ENCODE data around the gene SIL1.
A peak's percentile ranks its signal among the peaks of the same experiment; 100 is the strongest.
"Not testable (repeated sequence)": the region's sequence is repeated elsewhere in the genome, so short reads cannot be mapped to it uniquely, and the experiment has no call there.

The SIL1 gene

GRCh38 chr5:139079225-139079990, 118.8 kb downstream of the SIL1 start:
- Mint-ChIP-seq H3K9me3 (no peaks in the 10 kb centered on the region), H3K27me3 (ENCODE audit: low read depth) (peaks cover 7% of the 10 kb centered on the region), H3K4me3 (no peak overlapping the region), H3K4me1 (ENCODE audit: low read depth) (peaks cover 1% of the 10 kb centered on the region), H3K36me3 (ENCODE audit: low read depth) (peaks cover 3% of the 10 kb centered on the region), H3K27ac (no peak overlapping the region)

GRCh38 chr5:139078345-139078744, 119.8 kb downstream of the SIL1 start:
- H3K36me3 Mint-ChIP-seq (ENCODE audit: low read depth) = peaks cover 3% of the 10 kb centered on the region
- H3K9me3 Mint-ChIP-seq = no peaks in the 10 kb centered on the region
- peaks cover 1% of the 10 kb centered on the region for H3K4me1 Mint-ChIP-seq (ENCODE audit: low read depth)
- no peak overlapping the region for H3K27ac Mint-ChIP-seq
- H3K4me3 Mint-ChIP-seq = no peak overlapping the region
- H3K27me3 Mint-ChIP-seq (ENCODE audit: low read depth) = peaks cover 7% of the 10 kb centered on the region

DNA sequence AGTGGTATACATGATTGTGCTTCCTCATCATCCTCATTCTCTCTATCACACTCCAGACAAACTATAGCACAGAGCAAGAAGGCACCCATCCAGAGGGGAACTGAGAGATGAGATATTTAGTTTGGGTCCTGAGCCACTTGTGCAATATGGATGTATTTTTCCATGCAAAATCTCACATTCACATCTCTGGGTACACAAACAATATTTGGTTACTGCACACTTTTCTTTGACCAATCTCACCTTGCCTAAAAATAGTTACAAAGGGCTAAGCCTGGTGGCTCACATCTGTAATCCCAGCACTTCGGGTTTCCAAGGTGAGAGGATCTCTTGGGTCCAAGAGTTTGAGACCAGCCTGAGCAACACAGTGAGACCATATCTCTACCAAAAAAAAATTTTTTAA, 120.3 kb downstream of the SIL1 start:
- peaks cover 3% of the 10 kb centered on the region for H3K36me3 Mint-ChIP-seq (ENCODE audit: low read depth)
- H3K9me3 Mint-ChIP-seq = no peaks in the 10 kb centered on the region
- H3K4me3 Mint-ChIP-seq = no peak overlapping the region
- peaks cover 7% of the 10 kb centered on the region for H3K27me3 Mint-ChIP-seq (ENCODE audit: low read depth)
- no peak overlapping the region for H3K27ac Mint-ChIP-seq
- peaks cover 1% of the 10 kb centered on the region for H3K4me1 Mint-ChIP-seq (ENCODE audit: low read depth)

GRCh38 chr5:139076111-139076510, 122.1 kb downstream of the SIL1 start:
- Mint-ChIP-seq H3K4me1 (ENCODE audit: low read depth) (peaks cover 1% of the 10 kb centered on the region), H3K9me3 (no peaks in the 10 kb centered on the region), H3K27ac (no peak overlapping the region), H3K36me3 (ENCODE audit: low read depth) (no peaks in the 10 kb centered on the region), H3K27me3 (ENCODE audit: low read depth) (peaks cover 7% of the 10 kb centered on the region), H3K4me3 (no peak overlapping the region)

DNA sequence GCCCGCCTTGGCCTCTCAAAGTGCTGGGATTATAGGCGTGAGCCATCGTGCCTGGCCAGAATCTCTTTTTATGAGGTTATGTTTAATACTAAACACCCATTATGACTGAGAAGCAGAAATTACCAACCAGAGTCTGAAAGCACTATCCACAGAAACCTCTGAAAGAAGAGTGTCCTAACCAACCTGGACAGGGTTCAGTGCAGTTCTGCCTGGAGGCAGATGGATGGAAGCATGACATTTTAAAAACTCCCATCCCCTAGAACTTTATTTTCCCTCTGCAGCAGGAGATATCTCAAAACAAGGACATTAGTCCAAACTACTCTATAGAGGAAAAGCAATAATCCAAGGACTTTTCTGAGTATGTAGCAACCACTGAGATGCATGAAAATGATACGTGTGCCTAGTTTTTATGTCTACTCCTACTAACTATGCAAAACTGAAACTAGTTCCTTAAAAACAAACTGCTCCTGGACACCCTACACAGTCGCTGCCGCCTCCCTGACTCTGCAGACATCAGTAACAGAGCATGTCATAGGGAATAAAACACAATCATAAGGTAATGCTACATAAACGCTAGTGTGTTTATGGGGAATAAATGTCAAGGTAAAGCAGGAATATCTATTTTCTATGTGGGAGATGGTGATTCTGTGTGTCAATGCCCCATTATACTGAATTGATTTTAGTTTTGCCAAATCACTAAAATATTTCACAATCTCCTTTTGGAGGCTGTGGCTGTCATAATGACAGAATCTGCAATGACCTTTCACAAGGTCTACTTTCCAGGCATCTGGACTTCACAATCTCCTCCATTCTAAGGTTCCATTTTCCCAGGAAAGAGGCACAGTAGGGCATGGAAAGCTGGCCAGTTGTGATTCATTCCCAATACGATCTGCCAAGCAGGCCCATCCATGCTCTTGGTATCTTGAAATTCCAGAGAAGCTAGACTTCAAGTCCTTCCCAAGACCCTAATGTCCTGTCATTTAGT, 122.8 kb downstream of the SIL1 start:
- Mint-ChIP-seq H3K4me1 (ENCODE audit: low read depth) (peaks cover 1% of the 10 kb centered on the region), H3K4me3 (no peak overlapping the region), H3K27me3 (ENCODE audit: low read depth) (peaks cover 7% of the 10 kb centered on the region), H3K9me3 (no peaks in the 10 kb centered on the region), H3K27ac (no peak overlapping the region), H3K36me3 (ENCODE audit: low read depth) (no peaks in the 10 kb centered on the region)

GRCh38 chr5:139073956-139074355, 124.2 kb downstream of the SIL1 start:
- not testable (repeated sequence) for H3K4me3 Mint-ChIP-seq; H3K36me3 Mint-ChIP-seq (ENCODE audit: low read depth); H3K4me1 Mint-ChIP-seq (ENCODE audit: low read depth); H3K9me3 Mint-ChIP-seq; H3K27ac Mint-ChIP-seq; H3K27me3 Mint-ChIP-seq (ENCODE audit: low read depth)

DNA sequence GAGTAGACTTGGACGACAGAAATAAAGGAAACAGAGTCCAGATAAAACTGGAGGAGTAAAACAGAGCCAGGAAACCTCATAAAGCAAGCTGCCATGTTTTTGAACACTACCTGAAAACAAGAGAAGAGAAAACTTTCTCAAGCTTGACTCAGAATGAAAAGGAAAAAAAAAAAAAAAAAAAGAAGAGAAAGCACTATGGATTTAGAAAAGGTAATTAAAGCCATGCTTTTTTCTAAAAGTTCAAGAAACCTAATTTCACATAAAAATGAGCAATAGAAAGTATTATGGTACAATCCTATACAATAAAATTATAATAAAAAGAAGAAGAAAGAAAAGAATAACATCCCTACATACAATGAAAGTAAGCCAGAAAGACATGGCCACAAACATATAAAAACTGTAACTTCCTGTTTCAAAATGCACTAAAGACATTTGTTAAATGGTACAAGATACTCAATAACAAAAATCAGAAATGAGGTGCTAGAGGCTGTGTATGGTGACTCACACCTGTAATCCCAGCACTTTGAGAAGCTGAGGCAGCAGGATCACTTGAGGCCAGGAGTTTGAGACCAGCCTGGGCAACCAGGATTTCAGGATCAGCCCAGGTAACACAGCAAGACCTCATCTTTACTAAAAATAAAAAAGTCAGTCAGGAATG, 129.5 kb downstream of the SIL1 start:
- H3K27me3 Mint-ChIP-seq (ENCODE audit: low read depth) = no peaks in the 10 kb centered on the region
- no peak overlapping the region for H3K27ac Mint-ChIP-seq

DNA sequence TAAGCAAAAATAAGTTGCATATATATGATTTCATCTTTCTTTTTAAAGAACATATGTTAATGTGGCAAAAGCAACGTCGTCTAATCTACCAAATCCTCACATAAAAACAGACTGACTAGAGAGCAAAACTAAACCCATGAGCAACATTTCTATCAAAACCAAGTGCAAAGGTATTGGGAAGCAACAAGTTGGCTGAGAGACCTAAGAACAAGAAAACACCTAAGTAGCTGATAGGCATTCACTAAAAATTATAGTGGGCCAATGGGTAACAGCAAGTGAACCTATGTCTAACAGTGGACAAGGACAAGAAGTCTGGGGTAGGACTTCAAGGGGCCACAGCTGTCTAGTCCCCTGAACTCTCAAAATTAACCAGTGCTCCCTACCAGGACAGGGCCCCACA, 130.1 kb downstream of the SIL1 start:
- Mint-ChIP-seq H3K4me1 (ENCODE audit: low read depth) (peaks cover 6% of the 10 kb centered on the region), H3K9me3 (no peaks in the 10 kb centered on the region), H3K27me3 (ENCODE audit: low read depth) (no peaks in the 10 kb centered on the region), H3K4me3 (peak overlapping the region; percentile 7), H3K36me3 (ENCODE audit: low read depth) (no peaks in the 10 kb centered on the region), H3K27ac (no peak overlapping the region)

More for the DNA sequence above, 129.5 kb downstream of the SIL1 start:
- H3K4me3 Mint-ChIP-seq = peak overlapping the region; percentile 7
- no peaks in the 10 kb centered on the region for H3K9me3 Mint-ChIP-seq
- H3K36me3 Mint-ChIP-seq (ENCODE audit: low read depth) = no peaks in the 10 kb centered on the region
- H3K4me1 Mint-ChIP-seq (ENCODE audit: low read depth) = peaks cover 6% of the 10 kb centered on the region

DNA sequence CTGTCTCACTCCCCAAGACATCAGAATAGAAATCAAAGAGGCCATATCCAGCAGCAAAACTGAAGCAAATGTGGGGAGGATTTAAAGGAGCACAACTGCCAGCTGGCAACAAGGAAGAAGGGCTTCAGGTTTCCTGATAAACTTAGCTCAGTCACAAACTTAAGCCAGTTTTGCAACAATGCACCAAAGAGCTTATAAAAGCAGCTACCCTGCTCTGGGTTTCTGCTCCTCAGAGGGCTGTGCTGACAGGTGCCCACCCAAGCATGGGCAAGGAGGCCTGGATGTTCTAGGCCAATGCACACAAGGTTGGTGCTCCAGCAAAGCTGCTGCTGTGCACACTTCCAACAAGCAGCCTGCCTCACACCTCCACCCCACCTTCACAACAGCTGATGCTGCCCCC, 132.9 kb downstream of the SIL1 start:
- no peak overlapping the region for H3K4me3 Mint-ChIP-seq
- peaks cover 6% of the 10 kb centered on the region for H3K4me1 Mint-ChIP-seq (ENCODE audit: low read depth)
- no peaks in the 10 kb centered on the region for H3K9me3 Mint-ChIP-seq
- H3K36me3 Mint-ChIP-seq (ENCODE audit: low read depth) = no peaks in the 10 kb centered on the region
- no peak overlapping the region for H3K27ac Mint-ChIP-seq
- no peaks in the 10 kb centered on the region for H3K27me3 Mint-ChIP-seq (ENCODE audit: low read depth)

GRCh38 chr5:139064613-139065012, 133.6 kb downstream of the SIL1 start:
- H3K4me1 Mint-ChIP-seq (ENCODE audit: low read depth) = peaks cover 6% of the 10 kb centered on the region
- H3K9me3 Mint-ChIP-seq = no peaks in the 10 kb centered on the region
- no peaks in the 10 kb centered on the region for H3K27me3 Mint-ChIP-seq (ENCODE audit: low read depth)
- H3K36me3 Mint-ChIP-seq (ENCODE audit: low read depth) = no peaks in the 10 kb centered on the region
- H3K27ac Mint-ChIP-seq = no peak overlapping the region
- H3K4me3 Mint-ChIP-seq = no peak overlapping the region

- Mint-ChIP-seq H3K9me3 (no peaks in the 10 kb centered on the region), H3K36me3 (ENCODE audit: low read depth) (no peaks in the 10 kb centered on the region), H3K4me1 (ENCODE audit: low read depth) (peaks cover 6% of the 10 kb centered on the region), H3K4me3 (no peak overlapping the region), H3K27me3 (ENCODE audit: low read depth) (no peaks in the 10 kb centered on the region), H3K27ac (no peak overlapping the region)
Measured at GRCh38 chr5:139063664-139064054, 134.5 kb downstream of the SIL1 start.

DNA sequence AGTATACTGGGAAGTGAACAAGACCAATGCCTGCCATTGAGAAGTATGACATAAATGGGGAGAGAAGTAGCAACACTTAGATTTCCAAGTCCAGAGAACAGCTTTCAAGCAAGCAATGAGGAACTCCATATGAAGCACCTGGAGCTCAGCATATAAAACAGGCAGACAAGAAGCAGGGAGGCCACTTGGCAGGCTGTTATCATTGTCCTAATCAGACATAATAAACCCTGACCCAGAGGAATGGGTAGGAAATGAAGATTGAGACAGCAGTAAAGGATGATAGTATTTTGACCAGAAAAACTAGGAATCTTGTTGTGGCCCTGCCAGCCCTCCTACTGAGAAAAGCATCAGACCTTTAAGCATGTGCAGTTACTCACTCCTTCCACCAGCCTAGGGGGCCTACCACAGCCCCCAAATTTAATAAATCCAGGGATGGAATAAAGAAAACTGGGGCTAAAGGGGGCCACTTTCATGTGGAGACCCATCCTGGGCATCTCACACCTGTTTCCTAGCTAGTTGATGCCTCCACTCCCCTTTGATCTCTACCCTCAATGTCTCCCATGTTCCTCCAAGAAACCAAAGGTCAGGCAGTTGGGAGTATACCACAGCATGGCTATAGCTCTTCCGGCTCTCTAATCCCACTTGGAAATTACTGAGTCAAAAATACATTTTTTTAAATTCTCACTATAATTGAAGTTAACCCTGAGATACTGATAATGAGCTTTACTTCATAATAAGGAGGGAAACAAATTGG, 135.1 kb downstream of the SIL1 start:
- peaks cover 3% of the 10 kb centered on the region for H3K4me1 Mint-ChIP-seq (ENCODE audit: low read depth)
- H3K9me3 Mint-ChIP-seq = no peaks in the 10 kb centered on the region
- no peaks in the 10 kb centered on the region for H3K27me3 Mint-ChIP-seq (ENCODE audit: low read depth)
- no peaks in the 10 kb centered on the region for H3K36me3 Mint-ChIP-seq (ENCODE audit: low read depth)
- no peak overlapping the region for H3K27ac Mint-ChIP-seq
- no peak overlapping the region for H3K4me3 Mint-ChIP-seq

DNA sequence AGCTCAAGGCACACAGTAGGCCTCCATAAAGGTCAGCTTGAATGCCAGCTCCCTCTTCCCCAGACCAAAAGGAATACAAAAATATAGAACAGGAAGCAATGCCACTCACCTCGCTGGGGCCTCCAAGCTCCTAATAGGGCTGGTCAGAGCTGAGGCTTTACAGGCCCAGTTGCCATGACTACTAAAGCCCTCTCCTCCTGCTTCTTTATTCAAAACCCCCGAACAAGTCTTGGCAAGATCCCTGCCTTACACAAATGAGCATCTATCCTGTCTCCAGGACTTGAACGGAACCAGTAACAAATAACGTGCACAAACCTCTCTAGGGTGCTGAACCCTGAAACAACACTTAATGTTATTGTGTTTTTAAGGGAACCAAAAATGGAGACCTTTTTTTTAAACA, 136.3 kb downstream of the SIL1 start:
- H3K9me3 Mint-ChIP-seq = no peaks in the 10 kb centered on the region
- H3K4me1 Mint-ChIP-seq (ENCODE audit: low read depth) = no peaks in the 10 kb centered on the region
- H3K4me3 Mint-ChIP-seq = no peak overlapping the region

GRCh38 chr5:139061274-139061673, 136.9 kb downstream of the SIL1 start:
- Mint-ChIP-seq H3K4me3 (no peak overlapping the region), H3K27me3 (ENCODE audit: low read depth) (no peaks in the 10 kb centered on the region), H3K4me1 (ENCODE audit: low read depth) (no peaks in the 10 kb centered on the region), H3K27ac (no peak overlapping the region), H3K36me3 (ENCODE audit: low read depth) (no peaks in the 10 kb centered on the region), H3K9me3 (no peaks in the 10 kb centered on the region)

More for the DNA sequence above, 136.3 kb downstream of the SIL1 start:
- Mint-ChIP-seq H3K27me3 (ENCODE audit: low read depth) (no peaks in the 10 kb centered on the region), H3K27ac (no peak overlapping the region), H3K36me3 (ENCODE audit: low read depth) (no peaks in the 10 kb centered on the region)
